H1 (cell line): ENCODE measurements around the gene HSPBAP1. TPM values are rescaled to one million over a fixed set of nuclear protein-coding genes. Genes with fewer than 3 reads are reported as not detected.
A peak's percentile ranks its signal among the peaks of the same experiment; 100 is the strongest.

ENCODE experiments used
- ASH2L ChIP-seq: fragments of 200-600, 300-600 bp; sonication (generic); IDR thresholded peaks from one replicate; pipeline ENCODE4 v1.7.1; 2017; ENCODE audit warnings: low read length
- CTBP2 ChIP-seq: IDR thresholded peaks from 2 replicates; pipeline ENCODE4 v1.7.0; 2011; ENCODE audit warnings: borderline replicate concordance, mild to moderate bottlenecking, moderate library complexity, mixed read lengths, low read length; ENCODE audit not compliant: insufficient read depth, insufficient read length
- HDAC6 ChIP-seq: IDR thresholded peaks from one replicate; pipeline ENCODE4 v1.7.1; 2012; ENCODE audit warnings: low read depth, mild to moderate bottlenecking, inconsistent platforms, low read length, moderate library complexity
- MAFK ChIP-seq: IDR thresholded peaks from 2 replicates; pipeline ENCODE4 v1.6.1; 2012; ENCODE audit warnings: low read depth, mild to moderate bottlenecking, improper control_type of control experiment, low read length
- RAD21 ChIP-seq, 2 experiments: IDR thresholded peaks in 1 of 2; conservative IDR thresholded peaks in 1 of 2; 2 replicates each; pipeline ENCODE4 v1.6.1; 2011; ENCODE audit warnings: low read depth in 2 of 2, low read length in 2 of 2, improper control_type of control experiment in 1 of 2, inconsistent platforms in 1 of 2, mild to moderate bottlenecking in 1 of 2, moderate library complexity in 1 of 2
- polyA plus RNA-seq, 7 experiments: library from polyadenylated mRNA; depleted of rRNA in 3 of 7; stranded (reverse) in 5 of 7; unstranded in 2 of 7; fragments of >200 nt in 5 of 7; fragments of 200-250 nt in 2 of 7; gene quantifications; 1 replicate in 5 of 7; 2 replicates in 1 of 7; 4 replicates in 1 of 7; pipeline versions ENCODE4 v1.2.1 to v1.2.3, GENCODE V29; 2011 to 2013; ENCODE audit warnings: missing spikeins in 2 of 7, mixed read lengths in 2 of 7
- total RNA-seq: library from RNA; stranded (reverse); fragmentation: NEBNext Ultra II Directional; extraction: Animal tissue kit (Norgen Biotek cat#: 25700); gene quantifications from 2 replicates; pipeline ENCODE4 v1.2.1, GENCODE V29; 2021

Gene HSPBAP1
- total and polyA plus RNA-seq, 2 of the 8 experiments (the other 6 are each of a cell fraction or from before 2014, with no cell fraction given) = 7.5 to 8.3 TPM

- TF ChIP-seq RAD21 (IDR thresholded peaks at IDR 0.05 in 1 of 2, conservative IDR thresholded peaks at IDR 0.05 in 1 of 2; ENCODE audit: low read depth in 2 of 2, low read length in 2 of 2) (peak in 1 of 2 experiments; percentile 34; a peak in 1 of 4 replicates), MAFK (no peak), ASH2L (no peak), HDAC6 (no peak), CTBP2 (no peak)
Observed at GRCh38 chr3:122774564-122774963, 19.1 kb downstream of the HSPBAP1 start (continued).
